ENCODE data around the gene TNFSF9.

DNA sequence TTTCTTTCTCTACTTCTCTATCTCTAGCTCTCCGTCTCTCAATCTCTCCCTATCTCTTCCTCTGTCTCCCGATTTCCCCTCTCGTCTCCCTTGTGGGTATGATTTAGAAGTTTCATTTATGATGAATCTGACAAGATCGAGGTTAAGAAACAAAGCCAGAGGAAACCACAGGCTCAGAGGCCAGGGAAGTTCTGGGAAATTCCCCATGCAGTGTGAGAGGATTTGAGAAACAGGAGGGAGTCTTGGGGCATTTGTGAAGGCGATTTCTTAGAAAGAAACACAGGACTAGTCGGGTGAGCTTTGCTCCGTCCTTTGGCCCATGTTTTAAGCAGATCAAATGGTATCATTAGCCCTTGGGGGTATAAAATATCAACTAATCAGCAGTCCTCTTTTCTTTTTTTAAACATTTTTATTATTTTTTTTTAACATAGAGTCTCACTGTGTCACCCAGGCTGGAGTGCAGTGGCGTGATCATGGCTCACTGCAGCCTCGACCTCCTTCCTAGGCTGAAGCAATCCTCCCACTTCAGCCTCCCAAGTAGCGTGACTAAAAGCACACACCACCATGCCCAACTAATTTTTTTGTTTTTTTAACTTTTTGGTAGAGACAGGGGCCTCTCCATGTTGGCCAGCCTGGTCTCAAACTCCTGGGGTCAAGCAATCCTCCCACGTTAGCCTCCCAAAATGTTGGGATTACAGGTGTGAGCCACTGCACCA is 25.8 kb downstream of the TNFSF9 start:
- TF ChIP-seq RAD21 (IDR thresholded peaks at IDR 0.05; ENCODE audit: low read depth) (no peak), EGR1 (IDR thresholded peaks at IDR 0.05) (no peak), TEAD4 (IDR thresholded peaks at IDR 0.05) (no peak), ZBTB7A (IDR thresholded peaks at IDR 0.05; ENCODE audit: low read depth) (no peak), YY1 (IDR thresholded peaks at IDR 0.05; ENCODE audit: low read depth) (no peak), FOXM1 (IDR thresholded peaks at IDR 0.05; ENCODE audit: borderline replicate concordance, low read depth) (no peak), EP300 (IDR thresholded peaks at IDR 0.05; ENCODE audit: borderline replicate concordance) (no peak)
- TF ChIP-seq, protein P1, sequence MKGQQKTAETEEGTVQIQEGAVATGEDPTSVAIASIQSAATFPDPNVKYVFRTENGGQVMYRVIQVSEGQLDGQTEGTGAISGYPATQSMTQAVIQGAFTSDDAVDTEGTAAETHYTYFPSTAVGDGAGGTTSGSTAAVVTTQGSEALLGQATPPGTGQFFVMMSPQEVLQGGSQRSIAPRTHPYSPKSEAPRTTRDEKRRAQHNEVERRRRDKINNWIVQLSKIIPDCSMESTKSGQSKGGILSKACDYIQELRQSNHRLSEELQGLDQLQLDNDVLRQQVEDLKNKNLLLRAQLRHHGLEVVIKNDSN (IDR thresholded peaks at IDR 0.05), result no peak
- TF ChIP-seq, protein P2, sequence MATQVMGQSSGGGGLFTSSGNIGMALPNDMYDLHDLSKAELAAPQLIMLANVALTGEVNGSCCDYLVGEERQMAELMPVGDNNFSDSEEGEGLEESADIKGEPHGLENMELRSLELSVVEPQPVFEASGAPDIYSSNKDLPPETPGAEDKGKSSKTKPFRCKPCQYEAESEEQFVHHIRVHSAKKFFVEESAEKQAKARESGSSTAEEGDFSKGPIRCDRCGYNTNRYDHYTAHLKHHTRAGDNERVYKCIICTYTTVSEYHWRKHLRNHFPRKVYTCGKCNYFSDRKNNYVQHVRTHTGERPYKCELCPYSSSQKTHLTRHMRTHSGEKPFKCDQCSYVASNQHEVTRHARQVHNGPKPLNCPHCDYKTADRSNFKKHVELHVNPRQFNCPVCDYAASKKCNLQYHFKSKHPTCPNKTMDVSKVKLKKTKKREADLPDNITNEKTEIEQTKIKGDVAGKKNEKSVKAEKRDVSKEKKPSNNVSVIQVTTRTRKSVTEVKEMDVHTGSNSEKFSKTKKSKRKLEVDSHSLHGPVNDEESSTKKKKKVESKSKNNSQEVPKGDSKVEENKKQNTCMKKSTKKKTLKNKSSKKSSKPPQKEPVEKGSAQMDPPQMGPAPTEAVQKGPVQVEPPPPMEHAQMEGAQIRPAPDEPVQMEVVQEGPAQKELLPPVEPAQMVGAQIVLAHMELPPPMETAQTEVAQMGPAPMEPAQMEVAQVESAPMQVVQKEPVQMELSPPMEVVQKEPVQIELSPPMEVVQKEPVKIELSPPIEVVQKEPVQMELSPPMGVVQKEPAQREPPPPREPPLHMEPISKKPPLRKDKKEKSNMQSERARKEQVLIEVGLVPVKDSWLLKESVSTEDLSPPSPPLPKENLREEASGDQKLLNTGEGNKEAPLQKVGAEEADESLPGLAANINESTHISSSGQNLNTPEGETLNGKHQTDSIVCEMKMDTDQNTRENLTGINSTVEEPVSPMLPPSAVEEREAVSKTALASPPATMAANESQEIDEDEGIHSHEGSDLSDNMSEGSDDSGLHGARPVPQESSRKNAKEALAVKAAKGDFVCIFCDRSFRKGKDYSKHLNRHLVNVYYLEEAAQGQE (IDR thresholded peaks at IDR 0.05; ENCODE audit: low read depth), result no peak
